GM12874 (cell line): ENCODE measurements around the gene LY6G5C.

ENCODE experiments used
- CTCF ChIP-seq: IDR thresholded peaks from 2 replicates; pipeline ENCODE4 v1.5.1; 2011; ENCODE audit warnings: low read depth, mild to moderate bottlenecking, control low read depth, low read length, moderate library complexity; ENCODE audit not compliant: insufficient read depth

Gene LY6G5C

DNA sequence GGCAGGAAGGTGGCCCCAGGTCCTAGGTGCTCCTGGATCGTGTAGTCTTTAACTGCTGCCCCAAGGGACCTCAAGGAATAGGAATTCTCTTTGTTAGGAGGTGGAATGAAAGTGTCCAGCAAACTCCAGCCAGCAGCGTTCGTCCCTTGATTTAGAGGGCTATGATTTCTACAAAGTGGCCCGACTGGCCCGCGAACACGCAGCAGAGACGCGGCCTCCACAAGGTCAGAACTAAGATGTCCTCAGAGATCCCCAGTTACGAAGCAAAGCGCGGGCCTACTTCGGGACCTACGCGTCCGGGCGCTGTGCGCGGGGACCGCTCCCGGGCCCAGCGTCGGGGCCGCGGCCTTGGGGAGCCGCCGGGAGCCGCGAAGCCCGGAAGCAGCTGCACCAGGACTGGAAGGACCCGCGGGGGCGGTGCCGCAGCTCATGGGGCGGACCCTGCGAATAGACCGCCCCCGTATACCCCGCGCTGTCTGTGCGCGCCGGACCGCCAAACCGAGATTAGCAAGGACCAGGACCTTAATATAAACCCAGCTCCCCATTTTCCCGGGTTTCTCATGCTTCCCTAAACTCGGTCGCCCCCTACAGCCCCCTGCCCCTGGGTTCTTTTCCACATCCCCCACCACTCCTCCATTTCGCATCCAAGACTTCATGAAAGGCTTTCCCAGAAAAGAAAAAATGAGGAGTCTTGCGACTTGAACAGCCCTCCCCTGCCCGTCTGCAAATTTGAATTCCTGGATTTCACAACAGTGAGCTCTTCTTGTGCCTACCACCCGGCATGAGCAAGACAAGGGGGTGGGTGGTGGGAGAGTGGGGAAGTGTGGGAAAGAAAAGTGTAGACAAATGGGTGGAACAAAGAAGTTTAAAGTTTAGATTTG is 20.2 kb downstream of the LY6G5C start, which contains the start of gene C6orf47:
Gene C6orf47, minus strand, starts transcription at position 398 of the 881 bp plus-strand sequence. CDS start 831 bp downstream, outside the sequence.
- TF ChIP-seq CTCF = no peak

DNA sequence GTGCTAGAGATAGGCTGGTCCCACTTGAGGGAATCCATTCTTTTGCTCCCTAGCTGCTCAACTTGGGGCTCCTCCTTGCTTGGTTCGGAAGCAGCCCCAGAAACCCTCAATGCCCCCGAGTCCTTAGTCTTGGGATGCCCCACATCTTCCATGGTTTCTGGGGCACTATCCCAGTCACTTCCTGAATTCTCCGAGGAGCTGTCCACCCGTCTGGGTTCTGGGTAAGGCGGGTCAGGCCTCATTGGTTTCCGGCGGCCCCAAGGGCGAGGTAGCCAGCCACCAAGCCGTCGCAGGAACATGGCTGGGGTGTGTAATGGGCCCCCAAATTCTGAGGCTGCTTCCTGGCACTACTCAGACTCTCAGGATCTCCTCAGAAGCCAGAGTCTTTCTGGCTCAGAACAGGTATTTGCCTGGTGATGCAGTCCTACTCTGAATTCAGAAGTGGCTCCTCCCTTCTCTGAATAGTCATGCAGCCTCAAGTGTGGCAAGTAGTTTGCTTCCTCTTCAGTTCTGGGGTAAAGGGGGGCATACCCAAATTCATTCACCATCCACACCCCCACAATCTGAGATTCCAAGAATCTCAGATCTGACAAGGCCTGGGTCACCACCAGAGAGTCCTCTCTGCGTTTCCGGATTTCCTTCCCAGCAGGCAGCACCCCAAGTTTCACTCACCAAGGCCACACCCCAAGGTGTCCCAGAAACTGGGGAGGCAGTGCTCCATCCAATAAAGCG is 21.1 kb downstream of the LY6G5C start:
- TF ChIP-seq CTCF = no peak

- no peak for TF ChIP-seq CTCF
These were observed 21.8 kb downstream of the LY6G5C start for GRCh38 chr6:31658983-31659648.

- TF ChIP-seq CTCF = no peak
These were observed 22.6 kb downstream of the LY6G5C start for GRCh38 chr6:31658158-31658688.

DNA sequence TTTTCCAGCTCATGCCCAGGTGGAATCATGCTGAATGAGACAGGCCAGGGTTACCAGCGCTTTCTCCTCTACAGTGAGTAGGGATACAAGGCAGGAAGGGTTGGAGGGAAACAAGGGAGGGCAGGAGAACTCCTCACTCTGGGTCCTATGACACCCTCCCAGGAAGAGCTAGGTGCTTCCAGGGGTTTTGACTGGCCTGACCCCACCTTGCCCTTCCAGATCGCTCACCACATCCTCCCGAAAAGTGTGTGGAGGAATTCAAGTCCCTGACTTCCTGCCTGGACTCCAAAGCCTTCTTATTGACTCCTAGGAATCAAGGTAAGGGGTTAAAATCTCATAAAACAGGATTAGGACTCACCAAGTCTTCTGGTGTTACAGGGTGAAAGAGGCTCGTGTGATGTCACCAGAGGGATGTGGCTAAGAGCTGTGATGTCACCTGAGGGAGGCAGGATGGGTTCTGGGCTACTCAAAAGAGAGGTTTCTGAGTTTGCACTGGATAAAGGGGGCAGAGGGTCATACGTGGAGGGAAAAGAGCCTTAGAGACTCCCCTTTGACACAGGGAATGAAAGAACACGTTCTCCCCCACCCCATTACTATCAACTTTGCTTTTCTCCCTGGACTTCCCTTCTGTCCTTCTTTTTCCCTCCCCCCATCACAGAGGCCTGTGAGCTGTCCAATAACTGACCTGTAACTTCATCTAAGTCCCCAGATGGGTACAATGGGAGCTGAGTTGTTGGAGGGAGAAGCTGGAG is 23.3 kb downstream of the LY6G5C start:
- TF ChIP-seq CTCF = no peak

DNA sequence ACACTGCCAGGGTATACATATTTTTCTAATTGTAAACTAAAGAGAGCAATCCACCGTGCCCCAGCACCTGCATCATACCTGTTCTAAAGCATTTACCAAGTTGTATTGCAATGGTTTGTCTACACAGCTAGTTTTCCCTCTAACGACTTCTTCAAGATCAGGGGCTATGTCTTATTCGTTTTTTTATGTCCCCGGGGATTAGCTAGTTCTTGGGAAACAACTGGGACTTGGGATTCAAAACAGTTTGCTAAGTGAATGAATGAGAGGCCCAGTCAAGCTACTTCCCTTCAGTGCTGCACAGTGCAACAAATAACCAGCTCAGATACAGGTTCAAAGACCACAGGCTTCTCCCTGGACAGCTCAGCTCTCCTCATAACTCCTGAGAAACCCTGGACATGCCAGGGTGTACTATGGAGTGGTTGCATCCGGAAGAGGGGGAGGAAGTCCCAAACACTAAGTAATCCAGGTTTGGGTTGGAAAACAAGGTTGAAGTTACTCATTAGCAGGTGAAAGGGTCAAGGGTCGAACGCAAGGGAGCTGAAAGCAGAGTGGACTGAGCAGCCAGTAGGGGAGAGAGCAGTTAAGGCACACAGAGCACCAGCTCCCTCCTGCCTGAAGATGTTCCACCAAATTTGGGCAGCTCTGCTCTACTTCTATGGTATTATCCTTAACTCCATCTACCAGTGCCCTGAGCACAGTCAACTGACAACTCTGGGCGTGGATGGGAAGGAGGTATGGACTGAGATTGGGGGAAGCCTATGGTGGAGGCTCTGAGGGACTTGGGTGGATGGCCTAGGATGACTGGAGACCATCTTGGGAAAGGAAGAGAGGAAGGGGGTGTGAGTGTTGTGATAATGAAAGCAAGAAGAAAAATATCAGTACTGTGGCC is 25.3 kb downstream of the LY6G5C start, which contains the start of gene APOM:
Gene APOM, plus strand, starts transcription at position 546 of the 889 bp plus-strand sequence. Its CDS starts 73 bp downstream, at position 619.
- no peak for TF ChIP-seq CTCF
